B cell (primary cell): ENCODE measurements around the gene NIPAL1.

Source experiments
- EZH2 ChIP-seq: IDR thresholded peaks from 2 replicates; pipeline ENCODE4 v1.6.1; 2012; ENCODE audit warnings: borderline replicate concordance, low read depth, mild to moderate bottlenecking, moderate library complexity, low read length; ENCODE audit not compliant: insufficient read depth, poor library complexity, severe bottlenecking
- TF ChIP-seq, protein P1 (sequence below): fragments of 200-600 bp; IDR thresholded peaks from one replicate; pipeline ENCODE4 v1.8.0; 2022; ENCODE audit warnings: antibody characterized with exemption, mild to moderate bottlenecking

- TF ChIP-seq, protein P1, sequence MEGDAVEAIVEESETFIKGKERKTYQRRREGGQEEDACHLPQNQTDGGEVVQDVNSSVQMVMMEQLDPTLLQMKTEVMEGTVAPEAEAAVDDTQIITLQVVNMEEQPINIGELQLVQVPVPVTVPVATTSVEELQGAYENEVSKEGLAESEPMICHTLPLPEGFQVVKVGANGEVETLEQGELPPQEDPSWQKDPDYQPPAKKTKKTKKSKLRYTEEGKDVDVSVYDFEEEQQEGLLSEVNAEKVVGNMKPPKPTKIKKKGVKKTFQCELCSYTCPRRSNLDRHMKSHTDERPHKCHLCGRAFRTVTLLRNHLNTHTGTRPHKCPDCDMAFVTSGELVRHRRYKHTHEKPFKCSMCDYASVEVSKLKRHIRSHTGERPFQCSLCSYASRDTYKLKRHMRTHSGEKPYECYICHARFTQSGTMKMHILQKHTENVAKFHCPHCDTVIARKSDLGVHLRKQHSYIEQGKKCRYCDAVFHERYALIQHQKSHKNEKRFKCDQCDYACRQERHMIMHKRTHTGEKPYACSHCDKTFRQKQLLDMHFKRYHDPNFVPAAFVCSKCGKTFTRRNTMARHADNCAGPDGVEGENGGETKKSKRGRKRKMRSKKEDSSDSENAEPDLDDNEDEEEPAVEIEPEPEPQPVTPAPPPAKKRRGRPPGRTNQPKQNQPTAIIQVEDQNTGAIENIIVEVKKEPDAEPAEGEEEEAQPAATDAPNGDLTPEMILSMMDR = no peak
- TF ChIP-seq EZH2 = no peak
These were observed 61.9 kb downstream of the NIPAL1 start for GRCh38 chr4:48078425-48078824.
